ENCODE measurements around the gene CXCR4.

DNA sequence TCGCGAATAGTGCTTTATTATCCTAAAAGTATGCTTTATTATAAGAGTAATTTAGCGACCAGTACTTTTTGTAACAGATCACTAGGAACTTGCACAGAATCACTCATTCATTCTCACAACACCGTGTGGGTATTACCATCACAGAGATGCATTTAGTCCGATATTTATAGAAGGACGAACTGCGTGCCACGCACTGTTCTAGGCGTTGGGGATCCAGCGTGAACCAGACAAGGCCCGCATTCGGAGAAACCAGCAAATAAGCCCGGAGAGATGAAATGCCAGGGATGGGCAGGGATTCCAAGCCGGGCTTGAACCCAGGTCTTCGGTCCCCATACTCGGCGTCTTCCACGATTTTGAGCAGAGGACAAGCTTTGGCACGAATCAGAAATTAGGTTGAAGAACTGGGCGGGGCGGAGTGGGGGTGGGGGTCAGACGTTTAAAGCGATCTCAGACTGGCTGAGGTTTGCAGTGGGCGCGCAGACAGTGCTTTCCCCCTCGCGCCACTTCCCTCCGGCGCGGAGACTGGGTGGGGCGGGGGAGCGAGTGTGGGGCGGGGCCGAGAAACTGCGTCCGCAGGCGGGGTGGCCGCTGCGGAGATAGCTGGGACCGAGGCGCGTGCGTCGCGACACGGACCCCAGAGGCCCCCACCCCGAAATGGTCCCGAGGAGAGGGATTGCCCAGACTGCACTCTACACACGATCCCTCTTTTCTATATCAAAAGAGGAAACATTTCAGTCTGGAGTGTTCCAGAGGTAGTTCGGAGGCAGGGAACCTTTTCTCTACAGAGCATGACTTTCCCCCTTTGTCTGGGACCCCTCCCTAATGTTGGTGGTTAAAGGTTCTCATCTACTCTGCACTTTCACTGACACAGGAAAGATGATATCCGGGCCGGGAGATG, 1.1 kb upstream of the CXCR4 start:
- TF ChIP-seq, protein P1, sequence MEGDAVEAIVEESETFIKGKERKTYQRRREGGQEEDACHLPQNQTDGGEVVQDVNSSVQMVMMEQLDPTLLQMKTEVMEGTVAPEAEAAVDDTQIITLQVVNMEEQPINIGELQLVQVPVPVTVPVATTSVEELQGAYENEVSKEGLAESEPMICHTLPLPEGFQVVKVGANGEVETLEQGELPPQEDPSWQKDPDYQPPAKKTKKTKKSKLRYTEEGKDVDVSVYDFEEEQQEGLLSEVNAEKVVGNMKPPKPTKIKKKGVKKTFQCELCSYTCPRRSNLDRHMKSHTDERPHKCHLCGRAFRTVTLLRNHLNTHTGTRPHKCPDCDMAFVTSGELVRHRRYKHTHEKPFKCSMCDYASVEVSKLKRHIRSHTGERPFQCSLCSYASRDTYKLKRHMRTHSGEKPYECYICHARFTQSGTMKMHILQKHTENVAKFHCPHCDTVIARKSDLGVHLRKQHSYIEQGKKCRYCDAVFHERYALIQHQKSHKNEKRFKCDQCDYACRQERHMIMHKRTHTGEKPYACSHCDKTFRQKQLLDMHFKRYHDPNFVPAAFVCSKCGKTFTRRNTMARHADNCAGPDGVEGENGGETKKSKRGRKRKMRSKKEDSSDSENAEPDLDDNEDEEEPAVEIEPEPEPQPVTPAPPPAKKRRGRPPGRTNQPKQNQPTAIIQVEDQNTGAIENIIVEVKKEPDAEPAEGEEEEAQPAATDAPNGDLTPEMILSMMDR (IDR thresholded peaks at IDR 0.05; ENCODE audit: borderline replicate concordance, extremely low read depth, low read length, poor library complexity, severe bottlenecking), result no peak
- TF ChIP-seq EZH2 (IDR thresholded peaks at IDR 0.05; ENCODE audit: borderline replicate concordance, low read depth, low read length, severe bottlenecking), result no peak

Data from DND-41 (cell line).